ENCODE measurements around the gene PPEF1.

- TF ChIP-seq CTCF (IDR thresholded peaks at IDR 0.05; ENCODE audit: low read depth, low read length) (no peak), POLR2A (IDR thresholded peaks at IDR 0.05; ENCODE audit: extremely low read depth, insufficient read length) (no peak), MYC (IDR thresholded peaks at IDR 0.05; ENCODE audit: low read depth, low read length) (no peak)
Measured at GRCh38 chrX:18872621-18873020, 165.2 kb downstream of the PPEF1 start.

Data from NB4 (cell line).